HUES48 (cell line): ENCODE results near the gene FCHSD2.
"Not testable (repeated sequence)": the region's sequence is repeated elsewhere in the genome, so short reads cannot be mapped to it uniquely, and the experiment has no call there.

Experiments used
- H3K27ac ChIP-seq: one replicate; pipeline ENCODE4 v1.7.0; 2013; ENCODE audit warnings: low read depth, low read length, inconsistent platforms
- H3K27me3 ChIP-seq: 2 replicates; pipeline ENCODE4 v1.6.1; 2013; ENCODE audit warnings: mild to moderate bottlenecking, low read length; ENCODE audit not compliant: control insufficient read depth, insufficient read depth
- H3K36me3 ChIP-seq: 2 replicates; pipeline ENCODE4 v1.6.1; 2013; ENCODE audit warnings: low read length; ENCODE audit not compliant: control insufficient read depth, insufficient read depth
- H3K4me1 ChIP-seq: 2 replicates; pipeline ENCODE4 v1.6.1; 2013; ENCODE audit warnings: mild to moderate bottlenecking, low read length; ENCODE audit not compliant: control insufficient read depth, insufficient read depth
- H3K4me3 ChIP-seq: 2 replicates; pipeline ENCODE4 v1.5.1; 2013; ENCODE audit warnings: mild to moderate bottlenecking, low read depth, low read length
- H3K9ac ChIP-seq: 2 replicates; pipeline ENCODE4 v1.6.1; 2013; ENCODE audit warnings: mild to moderate bottlenecking, low read depth, low read length, moderate library complexity
- H3K9me3 ChIP-seq: 2 replicates; pipeline ENCODE4 v1.6.1; 2013; ENCODE audit warnings: low read length; ENCODE audit not compliant: control insufficient read depth, insufficient read depth

FCHSD2 gene

DNA sequence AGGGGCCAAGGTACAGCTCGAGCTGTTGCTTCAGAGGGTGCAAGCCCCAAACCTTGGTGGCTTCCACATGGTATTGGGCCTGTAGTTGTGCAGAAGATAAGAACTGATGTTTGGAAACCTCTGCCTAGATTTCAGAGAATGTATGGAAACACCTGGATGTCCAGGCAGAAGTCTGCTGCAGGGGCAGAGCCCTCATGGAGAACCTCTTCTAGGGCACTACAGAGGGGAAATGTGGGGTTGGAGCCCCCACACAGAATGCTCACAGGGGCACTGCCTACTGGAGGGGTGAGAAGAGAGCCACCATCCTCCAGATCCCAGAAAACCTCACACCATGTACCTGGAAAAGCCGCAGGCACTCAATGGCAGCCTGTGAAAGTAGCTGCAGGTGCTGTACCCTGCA lies 114.3 kb downstream of the FCHSD2 start:
- H3K36me3 ChIP-seq, H3K4me1 ChIP-seq, H3K9ac ChIP-seq, H3K27me3 ChIP-seq, H3K4me3 ChIP-seq, H3K27ac ChIP-seq: not testable (repeated sequence)
- H3K9me3 ChIP-seq: peaks cover 10% of the 10 kb centered on the region

DNA sequence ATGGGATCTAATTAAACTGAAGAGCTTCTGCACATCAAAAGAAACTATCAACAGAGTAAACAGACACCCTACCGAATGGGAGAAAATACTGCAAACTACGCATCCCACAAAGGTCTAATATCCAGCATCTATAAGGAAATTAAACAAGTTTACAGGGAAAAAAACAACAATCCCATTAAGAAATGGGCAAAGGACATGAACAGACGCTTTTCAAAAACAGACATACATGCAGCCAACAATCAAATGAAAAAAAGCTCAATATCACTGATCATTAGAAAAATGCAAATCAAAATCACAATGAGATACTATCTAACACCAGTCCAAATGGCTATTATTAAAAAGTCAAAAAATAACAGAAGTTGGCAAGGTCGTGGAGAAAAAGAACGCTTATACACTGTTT lies 117.5 kb downstream of the FCHSD2 start:
- no peak overlapping the region for H3K4me3 ChIP-seq
- H3K4me1 ChIP-seq: peaks cover 6% of the 10 kb centered on the region; the same call in 1 of the 2 replicates
- H3K9me3 ChIP-seq: peaks cover 10% of the 10 kb centered on the region
- no peaks in the 10 kb centered on the region for H3K36me3 ChIP-seq
- no peak overlapping the region for H3K9ac ChIP-seq
- H3K27ac ChIP-seq: no peak overlapping the region
- no peaks in the 10 kb centered on the region for H3K27me3 ChIP-seq

DNA sequence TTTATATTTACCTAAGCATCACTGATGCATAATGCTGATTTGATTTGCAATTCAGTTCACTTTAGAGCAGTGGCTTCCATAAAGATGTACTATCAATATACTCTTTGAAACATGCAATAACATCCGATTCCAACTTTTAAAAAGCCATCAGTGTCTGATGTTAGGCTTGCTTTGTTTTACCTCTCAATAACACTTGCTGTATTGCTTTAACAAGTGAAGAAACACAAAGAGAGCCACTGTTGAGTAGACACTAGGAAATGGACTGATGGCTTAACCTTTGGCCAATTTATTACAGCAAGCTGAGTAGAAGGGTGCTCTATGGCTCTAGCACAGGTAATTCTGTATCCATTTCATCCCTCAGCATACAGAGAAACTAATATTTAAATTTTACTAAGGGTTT lies 122.1 kb downstream of the FCHSD2 start:
- Histone ChIP-seq H3K9ac (no peak overlapping the region), H3K36me3 (no peaks in the 10 kb centered on the region), H3K27me3 (no peaks in the 10 kb centered on the region), H3K9me3 (no peaks in the 10 kb centered on the region), H3K4me3 (no peak overlapping the region), H3K4me1 (no peaks in the 10 kb centered on the region), H3K27ac (no peak overlapping the region)

DNA sequence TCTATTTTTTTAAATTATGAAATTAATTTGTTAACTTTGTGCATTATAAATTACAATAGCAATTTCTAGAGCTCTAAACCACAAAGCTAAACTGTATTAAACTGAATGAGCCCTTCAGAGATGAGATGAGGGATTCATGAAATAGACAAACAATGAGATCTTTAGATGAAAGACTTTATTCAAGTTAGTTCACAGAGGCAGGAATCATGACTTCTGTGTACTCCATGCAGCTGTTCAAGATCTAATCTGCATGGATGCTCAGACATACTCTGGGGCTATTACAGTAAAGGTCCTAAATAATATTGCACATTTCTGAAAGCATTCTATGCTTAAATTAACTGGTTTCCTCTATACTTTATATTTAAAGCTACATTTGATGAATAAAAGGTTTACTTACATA lies 122.7 kb downstream of the FCHSD2 start:
- Histone ChIP-seq H3K9ac (no peak overlapping the region), H3K27me3 (peaks cover 3% of the 10 kb centered on the region; the same call in 1 of the 2 replicates), H3K36me3 (no peaks in the 10 kb centered on the region), H3K27ac (no peak overlapping the region), H3K9me3 (no peaks in the 10 kb centered on the region), H3K4me1 (no peaks in the 10 kb centered on the region), H3K4me3 (no peak overlapping the region)

DNA sequence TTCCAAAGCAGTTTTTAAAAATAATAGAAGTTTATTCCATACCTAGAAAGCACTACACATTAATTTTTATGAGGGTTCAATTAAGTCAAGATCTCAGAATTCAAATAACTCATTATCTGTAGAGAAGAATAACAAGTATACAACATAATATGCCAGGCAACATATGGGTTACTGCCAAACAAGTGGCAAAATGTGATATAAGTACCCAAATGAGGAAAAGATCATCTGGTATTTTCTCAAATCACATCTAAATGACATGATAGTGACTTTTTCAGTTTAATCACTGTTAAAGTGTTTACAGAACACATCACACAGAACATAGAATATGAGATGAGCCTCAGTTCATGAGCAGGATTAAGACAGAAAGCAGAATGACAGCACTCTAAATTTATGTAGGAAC lies 123.3 kb downstream of the FCHSD2 start:
- H3K27ac ChIP-seq: no peak overlapping the region
- H3K27me3 ChIP-seq: peaks cover 9% of the 10 kb centered on the region; the same call in 1 of the 2 replicates
- H3K4me3 ChIP-seq: no peak overlapping the region
- no peak overlapping the region for H3K9ac ChIP-seq
- no peaks in the 10 kb centered on the region for H3K4me1 ChIP-seq
- H3K9me3 ChIP-seq: no peaks in the 10 kb centered on the region
- H3K36me3 ChIP-seq: no peaks in the 10 kb centered on the region

DNA sequence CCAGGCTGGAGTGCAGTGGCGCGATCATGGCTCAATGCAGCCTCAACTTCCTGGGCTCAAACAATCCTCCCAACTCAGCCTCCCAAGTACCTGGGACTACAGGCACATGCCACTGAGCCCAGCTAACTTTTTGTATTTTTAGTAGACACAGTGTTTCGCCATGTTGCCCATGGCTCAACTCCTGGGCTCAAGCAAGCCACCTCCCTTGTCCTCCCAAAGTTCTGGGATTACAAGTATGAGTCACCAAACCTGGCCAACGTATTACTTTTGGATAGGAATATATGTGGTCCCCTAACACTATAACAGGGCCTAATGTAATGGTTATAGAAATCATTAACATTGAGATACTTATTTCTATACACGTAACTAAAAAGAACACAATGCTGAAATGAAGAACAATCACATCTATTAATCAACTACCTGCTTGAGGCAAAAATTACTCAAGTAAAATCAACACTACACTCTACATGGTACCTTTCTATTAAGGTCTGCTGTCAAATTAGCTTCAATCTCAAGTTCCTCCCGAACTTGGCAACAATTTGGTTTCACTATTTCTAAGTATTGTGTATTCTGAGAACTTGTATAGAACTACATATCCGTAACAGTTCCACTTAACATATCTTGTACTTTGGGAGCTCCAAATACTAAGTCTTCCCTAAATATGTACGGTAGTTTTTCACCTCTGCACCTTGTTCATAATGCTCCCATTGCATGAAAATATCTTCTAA lies 124.9 kb downstream of the FCHSD2 start:
- no peak overlapping the region for H3K9ac ChIP-seq
- H3K27ac ChIP-seq: no peak overlapping the region
- peaks cover 16% of the 10 kb centered on the region for H3K27me3 ChIP-seq
- H3K36me3 ChIP-seq: no peaks in the 10 kb centered on the region
- H3K4me3 ChIP-seq: no peak overlapping the region
- H3K4me1 ChIP-seq: peaks cover 14% of the 10 kb centered on the region
- no peaks in the 10 kb centered on the region for H3K9me3 ChIP-seq

DNA sequence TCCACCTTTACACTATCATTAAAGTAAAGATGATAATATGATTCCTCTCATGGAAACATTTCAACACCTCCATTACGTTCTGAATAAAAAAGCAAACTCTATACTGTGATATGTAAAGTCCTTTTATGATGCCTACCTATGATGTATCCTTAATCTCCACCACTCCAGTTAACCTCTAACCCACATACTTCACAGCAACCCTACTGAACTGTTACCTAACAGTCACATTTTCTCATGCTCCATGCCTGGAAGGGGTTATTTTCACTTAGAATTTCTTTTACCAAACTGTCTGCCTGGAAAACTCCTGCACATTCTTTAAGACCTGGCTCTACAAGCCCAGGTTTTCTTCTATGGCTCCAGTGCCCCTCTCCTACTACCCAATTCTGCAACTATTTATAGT lies 129.1 kb downstream of the FCHSD2 start:
- H3K27ac ChIP-seq: peak overlapping the region; percentile 61
- H3K4me1 ChIP-seq: peaks cover 26% of the 10 kb centered on the region
- H3K4me3 ChIP-seq: peak overlapping the region; percentile 9
- H3K36me3 ChIP-seq: no peaks in the 10 kb centered on the region
- H3K9me3 ChIP-seq: peaks cover 4% of the 10 kb centered on the region; the same call in 1 of the 2 replicates
- H3K27me3 ChIP-seq: peaks cover 32% of the 10 kb centered on the region
- H3K9ac ChIP-seq: peak overlapping the region; percentile 24; the same call in 1 of the 2 replicates

DNA sequence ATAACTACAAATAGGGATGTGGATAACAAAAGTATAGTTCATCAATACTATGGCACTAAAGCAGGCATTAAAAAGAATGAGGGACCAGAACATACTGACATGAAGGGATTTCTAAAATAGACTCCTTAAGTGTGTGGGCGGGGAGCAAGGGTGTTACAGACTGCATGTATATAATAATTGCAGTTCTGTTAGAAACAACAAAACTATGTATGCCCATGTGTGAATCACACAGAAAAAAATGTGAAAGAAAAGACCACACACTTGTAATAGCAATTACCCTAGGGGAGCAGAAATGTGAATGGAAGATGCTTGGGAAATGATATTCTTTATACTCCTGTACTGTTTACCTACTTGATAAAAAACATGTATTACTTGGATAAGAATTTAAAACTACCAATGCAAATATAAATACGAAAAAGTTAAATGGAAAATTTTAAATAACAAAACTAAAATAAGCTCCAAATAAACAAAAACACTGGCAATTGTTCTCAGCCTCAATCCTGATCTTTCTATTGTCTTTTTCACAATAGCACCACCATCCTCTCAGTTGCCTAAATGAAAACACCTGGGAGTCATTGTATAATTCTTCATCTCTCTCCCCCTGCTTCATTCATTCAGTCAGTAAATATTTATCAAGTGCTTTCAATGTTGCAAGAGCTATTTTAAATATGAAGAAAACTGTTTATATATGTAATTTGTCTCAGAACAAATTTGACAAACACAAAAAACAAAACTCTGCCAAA lies 129.8 kb downstream of the FCHSD2 start:
- Histone ChIP-seq H3K9me3 (peaks cover 4% of the 10 kb centered on the region; the same call in 1 of the 2 replicates), H3K27me3 (peaks cover 32% of the 10 kb centered on the region), H3K36me3 (no peaks in the 10 kb centered on the region), H3K4me1 (peaks cover 26% of the 10 kb centered on the region), H3K27ac (peak overlapping the region; percentile 61), H3K9ac (no peak overlapping the region), H3K4me3 (peak overlapping the region; percentile 9)

DNA sequence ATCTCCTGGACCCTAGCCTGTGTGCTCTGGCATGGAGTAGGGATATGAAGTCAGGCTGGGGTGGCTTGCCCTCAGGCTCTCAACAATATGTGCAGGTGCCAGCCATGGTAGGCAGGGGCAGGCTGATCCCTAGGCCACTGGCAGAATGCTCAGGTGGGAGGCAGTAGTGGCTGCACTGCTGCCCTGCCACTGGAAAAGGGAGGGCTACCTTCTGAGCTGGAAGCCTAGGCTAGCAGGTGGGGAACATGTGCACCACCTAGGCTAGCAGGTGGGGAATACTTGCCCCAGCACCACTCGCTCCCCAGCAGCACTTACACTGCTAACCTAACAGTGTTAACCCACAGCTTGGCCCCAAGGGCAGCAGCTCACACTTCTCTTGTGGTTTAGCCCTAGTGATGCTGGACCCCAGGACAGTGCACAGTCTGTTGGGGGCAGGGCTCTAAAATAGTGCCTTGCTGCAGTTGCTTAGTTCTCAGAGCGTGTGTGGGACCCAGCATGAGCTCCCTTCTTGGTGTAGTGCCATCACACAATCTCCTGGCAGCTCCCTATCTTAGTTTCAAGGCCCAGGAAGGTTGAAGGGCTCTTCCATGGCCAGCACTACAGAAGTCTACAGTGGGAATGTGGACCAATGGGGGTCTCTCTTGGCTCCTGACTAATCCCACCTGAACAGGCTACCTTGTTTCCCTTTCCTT lies 130.8 kb downstream of the FCHSD2 start:
- Histone ChIP-seq H3K27ac (peak overlapping the region; percentile 61), H3K27me3 (peaks cover 32% of the 10 kb centered on the region), H3K9ac (no peak overlapping the region), H3K4me3 (no peak overlapping the region), H3K36me3 (no peaks in the 10 kb centered on the region), H3K9me3 (peaks cover 4% of the 10 kb centered on the region; the same call in 1 of the 2 replicates), H3K4me1 (peaks cover 26% of the 10 kb centered on the region)

DNA sequence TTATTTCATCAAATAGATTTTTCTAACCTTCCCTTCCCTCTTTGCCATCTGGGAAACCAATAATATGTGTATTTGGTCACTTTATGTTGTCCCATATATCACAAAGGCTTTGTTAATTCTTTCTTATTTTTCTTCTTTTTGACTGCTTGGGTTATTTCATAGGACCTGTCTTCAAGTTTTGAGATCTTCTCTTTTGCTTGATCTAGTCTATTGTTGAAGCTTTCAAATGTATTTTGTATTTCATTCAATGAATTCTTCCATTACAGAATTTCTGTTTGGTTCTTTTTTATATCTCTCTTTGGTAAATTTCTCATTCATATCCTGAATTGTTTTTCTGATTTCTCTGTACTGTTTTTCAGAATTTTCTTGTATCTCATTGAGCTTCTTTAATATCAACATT lies 132.1 kb downstream of the FCHSD2 start:
- H3K9me3 ChIP-seq: peaks cover 4% of the 10 kb centered on the region; the same call in 1 of the 2 replicates
- peaks cover 26% of the 10 kb centered on the region for H3K4me1 ChIP-seq
- H3K4me3 ChIP-seq: no peak overlapping the region
- peaks cover 32% of the 10 kb centered on the region for H3K27me3 ChIP-seq
- no peak overlapping the region for H3K27ac ChIP-seq
- H3K36me3 ChIP-seq: no peaks in the 10 kb centered on the region
- no peak overlapping the region for H3K9ac ChIP-seq

DNA sequence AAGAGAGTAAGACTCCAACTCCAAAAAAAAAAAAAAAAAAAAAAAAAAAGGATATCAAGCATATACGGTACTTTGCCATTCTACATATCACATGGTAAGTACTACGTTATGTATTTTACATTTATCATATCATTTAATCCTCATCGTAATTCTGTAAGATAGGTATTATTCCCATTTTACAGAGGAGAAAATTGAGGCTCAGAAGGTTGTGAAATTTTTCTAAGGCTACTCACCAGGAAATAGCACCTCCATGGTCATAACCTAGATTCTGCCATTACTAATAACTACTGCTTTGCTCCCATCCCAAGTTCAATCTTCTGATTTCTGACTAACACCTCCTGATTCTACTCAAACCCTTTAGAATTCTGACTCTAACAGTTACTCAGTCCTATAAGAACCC lies 138.0 kb downstream of the FCHSD2 start:
- Histone ChIP-seq H3K27ac (no peak overlapping the region), H3K4me1 (0 out of 2 replicates have a peak, but pooled peaks cover 3% of the 10 kb centered on the region), H3K36me3 (no peaks in the 10 kb centered on the region), H3K9ac (no peak overlapping the region), H3K27me3 (no peaks in the 10 kb centered on the region), H3K4me3 (no peak overlapping the region), H3K9me3 (no peaks in the 10 kb centered on the region)
